ENCODE data around the gene EFCAB3.
"Not testable (repeated sequence)": the region's sequence is repeated elsewhere in the genome, so short reads cannot be mapped to it uniquely, and the experiment has no call there.

DNA sequence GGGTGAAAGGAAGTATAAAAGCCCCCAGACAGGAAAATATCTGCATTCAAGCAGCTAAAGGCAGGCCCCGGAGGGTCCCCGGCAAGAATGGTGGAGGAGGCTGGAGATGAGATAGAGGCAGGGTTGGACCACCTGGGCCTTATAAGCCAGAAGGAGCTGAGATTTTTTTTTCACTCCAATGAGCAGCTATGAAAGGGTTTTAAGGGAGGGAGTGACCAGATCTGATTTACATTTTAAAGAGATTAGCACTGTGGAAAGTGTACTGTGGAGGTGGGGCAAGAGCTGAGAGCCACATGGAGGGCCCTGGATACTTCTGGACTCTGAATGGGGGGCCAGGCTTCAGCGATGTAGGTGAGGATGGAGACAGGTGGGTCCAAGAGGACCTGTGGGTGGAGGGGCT, 84.1 kb downstream of the EFCAB3 start:
- TF ChIP-seq, protein P1, sequence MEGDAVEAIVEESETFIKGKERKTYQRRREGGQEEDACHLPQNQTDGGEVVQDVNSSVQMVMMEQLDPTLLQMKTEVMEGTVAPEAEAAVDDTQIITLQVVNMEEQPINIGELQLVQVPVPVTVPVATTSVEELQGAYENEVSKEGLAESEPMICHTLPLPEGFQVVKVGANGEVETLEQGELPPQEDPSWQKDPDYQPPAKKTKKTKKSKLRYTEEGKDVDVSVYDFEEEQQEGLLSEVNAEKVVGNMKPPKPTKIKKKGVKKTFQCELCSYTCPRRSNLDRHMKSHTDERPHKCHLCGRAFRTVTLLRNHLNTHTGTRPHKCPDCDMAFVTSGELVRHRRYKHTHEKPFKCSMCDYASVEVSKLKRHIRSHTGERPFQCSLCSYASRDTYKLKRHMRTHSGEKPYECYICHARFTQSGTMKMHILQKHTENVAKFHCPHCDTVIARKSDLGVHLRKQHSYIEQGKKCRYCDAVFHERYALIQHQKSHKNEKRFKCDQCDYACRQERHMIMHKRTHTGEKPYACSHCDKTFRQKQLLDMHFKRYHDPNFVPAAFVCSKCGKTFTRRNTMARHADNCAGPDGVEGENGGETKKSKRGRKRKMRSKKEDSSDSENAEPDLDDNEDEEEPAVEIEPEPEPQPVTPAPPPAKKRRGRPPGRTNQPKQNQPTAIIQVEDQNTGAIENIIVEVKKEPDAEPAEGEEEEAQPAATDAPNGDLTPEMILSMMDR (IDR thresholded peaks at IDR 0.05; ENCODE audit: low read depth, low read length): not testable (repeated sequence)
- TF ChIP-seq POLR2A (IDR thresholded peaks at IDR 0.05; ENCODE audit: extremely low read depth, insufficient read length): not testable (repeated sequence)

All from NB4 (cell line).